ENCODE measurements around the gene SPATA1.
"Not testable (repeated sequence)": the region's sequence is repeated elsewhere in the genome, so short reads cannot be mapped to it uniquely, and the experiment has no call there.

SPATA1 gene

DNA sequence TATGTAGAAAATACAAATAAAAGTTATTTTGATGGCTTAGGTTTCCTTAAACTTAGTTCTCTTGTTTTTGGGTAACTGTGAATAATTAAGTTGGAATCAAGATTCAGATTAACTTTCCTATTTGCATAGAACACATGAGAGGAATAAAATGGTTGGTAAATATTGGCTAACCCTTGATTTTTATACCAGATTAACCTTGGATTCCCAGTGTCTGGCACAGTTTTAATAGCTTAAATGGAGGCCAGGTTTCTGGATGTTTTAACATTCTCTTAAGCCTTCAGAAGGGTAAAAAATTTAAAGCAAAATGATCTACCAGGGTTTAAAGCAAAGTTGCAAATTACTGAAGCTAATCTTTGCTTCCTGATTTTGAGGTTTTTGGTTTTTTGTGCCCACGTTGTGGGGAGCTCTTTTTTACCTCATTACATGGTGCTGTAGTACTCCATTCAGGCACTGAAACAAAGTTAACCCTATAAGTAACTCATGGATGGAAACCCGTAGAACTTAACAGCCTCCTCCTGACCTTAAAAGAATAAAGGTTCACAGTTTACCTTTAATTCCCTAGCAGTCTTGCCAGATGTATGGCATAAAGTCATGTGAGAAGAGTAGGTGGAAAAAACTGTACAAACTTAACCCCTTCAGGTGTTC lies 8.4 kb upstream of the SPATA1 start:
- no peak overlapping the region for H3K4me3 ChIP-seq (ENCODE audit: control insufficient read depth, low read depth, low read length)
- no peak for DNase-seq (ENCODE audit: low read depth)
- TF ChIP-seq, protein P1, sequence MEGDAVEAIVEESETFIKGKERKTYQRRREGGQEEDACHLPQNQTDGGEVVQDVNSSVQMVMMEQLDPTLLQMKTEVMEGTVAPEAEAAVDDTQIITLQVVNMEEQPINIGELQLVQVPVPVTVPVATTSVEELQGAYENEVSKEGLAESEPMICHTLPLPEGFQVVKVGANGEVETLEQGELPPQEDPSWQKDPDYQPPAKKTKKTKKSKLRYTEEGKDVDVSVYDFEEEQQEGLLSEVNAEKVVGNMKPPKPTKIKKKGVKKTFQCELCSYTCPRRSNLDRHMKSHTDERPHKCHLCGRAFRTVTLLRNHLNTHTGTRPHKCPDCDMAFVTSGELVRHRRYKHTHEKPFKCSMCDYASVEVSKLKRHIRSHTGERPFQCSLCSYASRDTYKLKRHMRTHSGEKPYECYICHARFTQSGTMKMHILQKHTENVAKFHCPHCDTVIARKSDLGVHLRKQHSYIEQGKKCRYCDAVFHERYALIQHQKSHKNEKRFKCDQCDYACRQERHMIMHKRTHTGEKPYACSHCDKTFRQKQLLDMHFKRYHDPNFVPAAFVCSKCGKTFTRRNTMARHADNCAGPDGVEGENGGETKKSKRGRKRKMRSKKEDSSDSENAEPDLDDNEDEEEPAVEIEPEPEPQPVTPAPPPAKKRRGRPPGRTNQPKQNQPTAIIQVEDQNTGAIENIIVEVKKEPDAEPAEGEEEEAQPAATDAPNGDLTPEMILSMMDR (IDR thresholded peaks at IDR 0.05; ENCODE audit: control insufficient read depth, insufficient read depth, low read depth, low read length, missing control alignments): no peak

DNA sequence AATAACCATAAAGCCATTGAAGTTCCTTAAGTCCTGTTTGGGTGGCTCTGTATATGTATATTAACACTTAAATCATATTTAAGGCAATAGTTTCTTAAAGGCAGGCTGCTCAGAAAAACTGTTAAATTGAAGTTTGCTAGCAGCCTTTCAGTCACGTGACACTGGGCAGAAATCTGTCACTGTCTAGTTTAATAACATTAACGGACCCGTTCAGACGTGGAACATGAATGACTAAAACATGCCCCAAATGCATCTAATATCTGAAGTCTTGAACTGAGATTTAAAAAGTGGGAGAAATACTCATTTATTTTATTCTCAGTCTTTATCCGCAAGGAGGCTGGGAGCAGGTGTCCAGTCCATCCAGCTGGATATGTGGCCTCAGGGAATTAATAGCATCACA lies 3.3 kb upstream of the SPATA1 start:
- H3K4me3 ChIP-seq (ENCODE audit: control insufficient read depth, low read depth, low read length): no peak overlapping the region
- TF ChIP-seq, protein P1 (IDR thresholded peaks at IDR 0.05; ENCODE audit: control insufficient read depth, insufficient read depth, low read depth, low read length, missing control alignments): no peak

DNA sequence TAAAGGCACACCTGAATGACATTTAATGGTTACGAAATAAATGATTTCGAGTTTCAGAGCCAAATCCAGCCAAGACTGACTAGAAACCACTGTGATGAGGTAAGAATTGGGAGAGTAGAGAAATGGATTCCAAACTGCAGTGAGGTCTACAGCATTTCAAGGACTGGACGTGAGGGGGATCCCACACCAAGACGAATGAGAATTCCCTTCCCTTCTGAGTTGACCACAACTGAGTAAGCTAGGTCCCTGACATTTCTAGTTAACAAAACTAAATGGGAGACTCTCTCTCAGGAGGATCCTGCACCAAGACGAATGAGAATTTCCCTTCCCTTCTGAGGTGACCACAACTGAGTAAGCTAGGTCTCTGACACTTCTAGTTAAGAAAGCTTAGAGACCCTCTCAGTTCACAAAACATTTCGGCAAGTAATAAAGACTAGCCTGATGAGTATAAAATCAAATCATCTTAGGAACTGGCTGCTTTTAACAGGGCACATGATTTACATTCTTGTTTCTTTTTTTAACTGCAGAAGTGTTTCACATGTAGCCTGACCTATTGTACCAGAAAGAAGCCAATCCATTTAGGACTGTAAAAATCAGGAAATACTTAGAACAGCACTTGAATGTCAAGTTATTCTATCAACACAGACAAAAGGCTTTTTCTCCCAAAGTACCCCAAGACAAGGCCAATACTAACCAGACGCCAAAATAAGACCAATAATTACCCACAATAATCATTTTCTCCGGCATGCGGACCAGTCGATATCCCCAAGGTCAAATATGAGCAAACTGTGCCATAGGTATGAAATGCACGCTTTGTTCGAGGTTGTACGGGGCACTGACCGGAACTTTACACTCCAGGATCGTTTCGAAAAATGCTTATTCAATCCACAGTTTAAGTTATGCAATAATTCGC lies 1.4 kb upstream of the SPATA1 start:
- peak; percentile 33 for DNase-seq (ENCODE audit: low read depth)
- H3K4me3 ChIP-seq (ENCODE audit: control insufficient read depth, low read depth, low read length): peak overlapping the region; percentile 86
- TF ChIP-seq, protein P1 (IDR thresholded peaks at IDR 0.05; ENCODE audit: control insufficient read depth, insufficient read depth, low read depth, low read length, missing control alignments): no peak

More for the DNA sequence above, 3.3 kb upstream of the SPATA1 start:
- no peak for DNase-seq (ENCODE audit: low read depth)

DNA sequence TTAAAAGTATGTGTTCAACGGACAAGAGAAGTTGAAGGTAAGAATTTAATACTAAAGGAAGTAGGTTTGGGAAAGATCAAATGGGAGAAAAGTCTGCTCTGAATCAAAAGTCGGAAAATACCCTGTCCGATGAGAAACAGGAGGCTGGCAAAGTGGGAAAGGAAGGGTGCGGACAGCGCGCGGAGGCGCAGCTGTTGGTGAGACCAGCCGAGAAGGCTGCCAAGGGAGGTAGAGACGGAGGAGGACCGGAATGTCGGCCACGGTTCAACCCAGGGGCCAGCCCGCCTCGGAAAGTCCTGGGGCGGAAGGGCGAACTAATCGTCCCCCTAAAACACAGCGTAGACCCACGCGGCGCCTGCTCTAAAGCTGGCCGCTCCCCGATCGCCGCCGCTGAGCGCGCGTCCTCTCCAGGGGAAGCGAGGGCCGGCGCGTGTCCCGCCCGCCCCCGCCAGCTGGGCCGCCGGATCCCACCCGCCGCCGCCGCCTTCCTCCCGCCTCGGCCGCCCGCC lies 639 bp upstream of the SPATA1 start:
- TF ChIP-seq, protein P1 (IDR thresholded peaks at IDR 0.05; ENCODE audit: control insufficient read depth, insufficient read depth, low read depth, low read length, missing control alignments): no peak
- no peak for DNase-seq (ENCODE audit: low read depth)
- H3K4me3 ChIP-seq (ENCODE audit: control insufficient read depth, low read depth, low read length): peak overlapping the region; percentile 86

DNA sequence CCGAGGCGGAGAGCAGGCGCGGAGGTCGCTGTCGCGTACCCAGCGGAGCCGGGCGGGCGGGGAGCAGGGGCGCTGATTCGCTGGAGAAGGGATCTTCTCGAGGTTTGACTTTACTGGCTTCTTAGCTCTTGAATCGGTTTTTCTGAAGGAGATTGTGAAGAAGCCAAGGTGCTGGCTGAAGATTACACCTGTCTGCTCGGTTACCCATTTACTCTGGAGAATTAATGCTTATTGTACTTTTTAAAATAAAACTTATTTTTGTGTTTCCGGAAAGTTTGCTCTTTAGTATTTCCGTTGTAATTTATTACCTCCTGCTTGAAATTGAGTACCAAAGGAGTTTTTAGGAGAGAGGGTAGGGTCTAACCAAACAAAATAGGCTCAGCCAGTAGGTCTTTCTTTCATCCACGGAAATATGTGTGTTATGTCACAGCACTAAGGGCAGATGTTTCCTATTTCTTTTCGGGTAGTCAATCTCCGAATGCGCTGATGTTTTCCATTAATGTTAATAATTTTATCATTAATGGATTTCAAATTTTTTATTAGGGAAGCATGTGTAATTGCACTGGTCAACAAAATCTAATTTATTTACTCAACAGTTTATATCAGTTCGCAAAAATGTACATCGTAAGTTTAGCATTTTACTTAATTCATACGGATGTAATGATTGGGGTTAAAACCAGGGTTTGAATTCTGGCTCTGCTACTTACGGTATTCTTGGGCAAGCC lies 705 bp downstream of the SPATA1 start:
- H3K4me3 ChIP-seq (ENCODE audit: control insufficient read depth, low read depth, low read length): peak overlapping the region; percentile 86
- TF ChIP-seq, protein P1 (IDR thresholded peaks at IDR 0.05; ENCODE audit: control insufficient read depth, insufficient read depth, low read depth, low read length, missing control alignments): no peak
- DNase-seq (ENCODE audit: low read depth): no peak

DNA sequence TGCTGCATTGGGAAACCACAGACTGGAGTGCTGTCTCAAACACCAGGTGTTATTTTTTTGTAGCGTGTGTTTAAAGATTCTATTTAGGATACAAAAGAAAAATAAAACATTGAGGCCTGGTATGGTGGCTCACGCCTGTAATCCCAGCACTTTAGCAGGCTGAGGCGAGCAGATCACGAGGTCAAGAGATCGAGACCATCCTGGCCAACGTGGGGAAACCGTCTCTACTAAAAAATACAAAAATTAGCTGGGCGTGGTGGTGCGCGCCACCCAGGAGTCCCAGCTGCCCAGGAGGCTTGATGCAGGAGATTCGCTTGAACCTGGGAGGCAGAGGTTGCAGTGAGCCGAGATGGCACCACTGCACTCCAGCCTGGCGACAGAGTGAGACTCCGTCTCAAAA lies 1.7 kb downstream of the SPATA1 start:
- not testable (repeated sequence) for H3K4me3 ChIP-seq (ENCODE audit: control insufficient read depth, low read depth, low read length); DNase-seq (ENCODE audit: low read depth)

All from AG09309 (cell line).